Neural cell (in vitro differentiated cells): Measurements from ENCODE around the gene TUBGCP2.
"Not testable (repeated sequence)": the region's sequence is repeated elsewhere in the genome, so short reads cannot be mapped to it uniquely, and the experiment has no call there.

ENCODE experiments used
- CTCF ChIP-seq: fragments of 450-650 bp; IDR thresholded peaks from 2 replicates; pipeline ENCODE4 v1.5.1; 2014; ENCODE audit warnings: antibody characterized with exemption, mild to moderate bottlenecking, moderate library complexity; ENCODE audit not compliant: poor library complexity, severe bottlenecking
- EP300 ChIP-seq: fragments of 450-650 bp; conservative IDR thresholded peaks from 2 replicates; pipeline ENCODE4 v1.6.1; 2014; ENCODE audit warnings: antibody characterized with exemption, mild to moderate bottlenecking, moderate library complexity; ENCODE audit not compliant: poor library complexity, severe bottlenecking
- POLR2AphosphoS5 ChIP-seq: IDR thresholded peaks from 2 replicates; pipeline ENCODE4 v1.6.1; 2012

GRCh38 chr10:133320852-133321422 lies 12.3 kb upstream of the TUBGCP2 start:
- not testable (repeated sequence) for TF ChIP-seq CTCF, POLR2AphosphoS5, EP300
